ENCODE data around the gene PALMD.

The PALMD gene

DNA sequence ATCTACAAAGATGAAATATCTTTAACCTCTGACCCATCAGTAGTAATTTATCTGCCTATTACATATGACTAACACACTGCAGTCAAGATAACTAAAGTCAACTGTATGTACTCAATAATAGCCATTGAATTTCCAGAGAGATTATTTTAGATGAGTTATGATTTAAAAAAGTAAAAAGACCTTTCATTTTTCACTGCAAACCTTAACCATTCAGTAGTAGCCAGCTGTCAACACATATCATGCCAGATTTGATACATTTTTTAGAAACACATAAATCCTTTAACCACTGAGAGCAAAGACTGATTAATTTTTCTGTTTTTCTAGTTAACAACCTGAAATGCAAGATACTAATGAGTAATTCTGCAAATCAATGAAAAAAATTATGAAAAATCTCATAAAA is 31.0 kb downstream of the PALMD start:
- no peak for TF ChIP-seq GATA2 (IDR thresholded peaks at IDR 0.05; ENCODE audit: low read depth, low read length)
- TF ChIP-seq GATA3 (IDR thresholded peaks at IDR 0.05; ENCODE audit: low read depth, low read length): no peak

DNA sequence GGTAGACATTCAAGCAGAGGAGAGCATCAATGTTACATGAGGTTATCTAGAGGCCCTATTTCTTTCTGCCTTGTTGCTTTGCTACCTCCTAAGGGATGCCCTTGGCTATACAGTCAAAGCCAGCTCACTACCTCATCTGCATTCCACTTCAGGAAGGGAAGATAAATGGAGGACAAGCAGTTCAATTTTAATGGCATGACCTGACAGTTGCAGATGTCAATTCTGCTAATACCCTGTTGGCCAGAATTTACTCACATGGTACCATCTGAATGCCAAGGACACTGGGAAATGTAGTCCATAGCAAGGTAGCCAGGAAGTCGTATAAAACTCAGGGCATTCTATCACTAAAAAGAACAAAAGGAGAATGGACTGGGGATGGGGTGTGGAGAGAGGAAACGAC is 31.5 kb downstream of the PALMD start:
- TF ChIP-seq GATA2 (IDR thresholded peaks at IDR 0.05; ENCODE audit: low read depth, low read length): no peak
- no peak for TF ChIP-seq GATA3 (IDR thresholded peaks at IDR 0.05; ENCODE audit: low read depth, low read length)

DNA sequence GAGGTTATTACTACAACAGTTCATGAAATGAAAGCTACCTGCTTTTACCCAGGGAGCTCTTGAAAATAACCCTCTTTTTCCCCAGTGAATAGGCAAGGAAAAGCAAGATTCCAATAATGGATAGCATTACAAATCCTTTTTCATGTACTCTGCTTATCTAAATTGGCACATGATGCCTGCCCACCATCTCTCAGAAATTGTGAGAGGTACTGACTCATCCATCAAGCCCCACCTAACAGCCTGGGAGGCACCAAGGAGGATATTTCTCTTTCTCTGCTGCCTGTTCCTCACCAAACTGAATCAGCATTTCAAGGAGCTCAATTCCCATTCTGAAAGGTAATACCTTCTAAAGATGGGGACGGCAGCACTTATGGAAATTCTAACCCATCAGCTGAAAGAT is 34.4 kb downstream of the PALMD start:
- TF ChIP-seq GATA3 (IDR thresholded peaks at IDR 0.05; ENCODE audit: low read depth, low read length): no peak
- no peak for TF ChIP-seq GATA2 (IDR thresholded peaks at IDR 0.05; ENCODE audit: low read depth, low read length)

GRCh38 chr1:99681583-99681982 is 35.7 kb downstream of the PALMD start:
- TF ChIP-seq GATA3 (IDR thresholded peaks at IDR 0.05; ENCODE audit: low read depth, low read length) (no peak), GATA2 (IDR thresholded peaks at IDR 0.05; ENCODE audit: low read depth, low read length) (no peak)

DNA sequence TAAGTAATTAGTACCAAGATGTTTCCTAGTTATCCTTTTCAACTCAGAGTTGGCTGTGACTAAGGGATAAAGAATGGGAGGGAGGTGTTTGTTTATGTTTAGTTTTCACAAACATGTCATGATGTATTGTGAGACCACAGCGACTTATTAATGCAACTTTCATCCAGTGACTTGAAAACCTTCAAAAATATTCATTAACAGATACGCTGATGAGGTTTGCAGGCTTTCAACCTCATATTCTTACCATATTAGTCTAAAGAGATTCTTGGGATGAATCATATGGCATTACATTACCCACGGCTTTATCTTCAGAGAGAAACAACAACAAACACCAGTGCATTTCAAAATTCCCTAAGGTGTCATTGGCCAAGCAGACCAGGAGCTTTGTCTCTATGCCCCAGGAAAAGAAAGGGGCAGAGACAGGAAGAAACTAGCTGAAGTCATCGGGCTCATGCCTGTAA is 36.4 kb downstream of the PALMD start:
- TF ChIP-seq GATA3 (IDR thresholded peaks at IDR 0.05; ENCODE audit: low read depth, low read length) (no peak), GATA2 (IDR thresholded peaks at IDR 0.05; ENCODE audit: low read depth, low read length) (no peak)

GRCh38 chr1:99685516-99686180 is 39.7 kb downstream of the PALMD start:
- TF ChIP-seq GATA3 (IDR thresholded peaks at IDR 0.05; ENCODE audit: low read depth, low read length) (no peak), GATA2 (IDR thresholded peaks at IDR 0.05; ENCODE audit: low read depth, low read length) (no peak)

- TF ChIP-seq GATA3 (IDR thresholded peaks at IDR 0.05; ENCODE audit: low read depth, low read length) (no peak), GATA2 (IDR thresholded peaks at IDR 0.05; ENCODE audit: low read depth, low read length) (no peak)
These were observed 45.3 kb downstream of the PALMD start for GRCh38 chr1:99691175-99691574.

DNA sequence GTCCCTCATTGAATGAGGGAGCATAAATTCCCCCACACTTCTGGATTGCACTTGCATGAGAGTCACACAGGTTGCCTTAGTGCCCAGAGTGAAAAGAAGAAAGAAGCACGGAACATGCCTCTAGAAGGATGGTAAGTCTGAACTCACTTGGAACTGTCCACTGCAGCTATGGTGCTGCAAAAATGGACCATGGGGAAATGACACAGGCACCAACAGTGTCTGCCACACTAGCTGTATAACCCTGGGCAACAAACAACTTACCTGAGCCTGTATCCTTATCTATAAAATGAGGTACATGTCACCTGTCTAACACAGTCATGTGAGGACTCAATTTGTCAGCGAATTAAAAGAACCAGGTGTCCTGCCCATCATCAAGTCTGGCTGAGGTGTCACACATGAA is 50.7 kb downstream of the PALMD start:
- TF ChIP-seq GATA2 (IDR thresholded peaks at IDR 0.05; ENCODE audit: low read depth, low read length) (no peak), GATA3 (IDR thresholded peaks at IDR 0.05; ENCODE audit: low read depth, low read length) (no peak)

DNA sequence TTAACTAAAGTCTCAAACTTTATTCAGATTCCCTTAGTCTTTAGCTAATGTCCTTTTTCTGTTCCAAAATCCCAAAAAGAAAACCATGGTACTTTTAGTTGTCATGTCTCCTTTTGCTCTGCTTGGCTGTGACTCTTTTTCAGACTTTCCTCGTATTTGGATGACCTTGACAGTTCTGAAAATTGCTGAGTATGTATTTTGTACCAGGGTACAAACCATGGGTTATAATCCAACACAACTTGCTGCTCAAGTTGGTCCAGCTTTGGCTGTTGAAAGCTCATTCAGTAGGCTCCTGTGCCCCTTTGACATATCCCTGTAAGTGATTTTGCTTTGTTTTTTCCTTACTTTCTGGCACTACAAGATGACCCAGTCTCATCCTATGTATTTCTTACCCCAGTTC is 51.7 kb downstream of the PALMD start:
- TF ChIP-seq GATA3 (IDR thresholded peaks at IDR 0.05; ENCODE audit: low read depth, low read length) (no peak), GATA2 (IDR thresholded peaks at IDR 0.05; ENCODE audit: low read depth, low read length) (no peak)

GRCh38 chr1:99700020-99700419 is 54.1 kb downstream of the PALMD start:
- TF ChIP-seq GATA2 (IDR thresholded peaks at IDR 0.05; ENCODE audit: low read depth, low read length) (no peak), GATA3 (IDR thresholded peaks at IDR 0.05; ENCODE audit: low read depth, low read length) (no peak)

DNA sequence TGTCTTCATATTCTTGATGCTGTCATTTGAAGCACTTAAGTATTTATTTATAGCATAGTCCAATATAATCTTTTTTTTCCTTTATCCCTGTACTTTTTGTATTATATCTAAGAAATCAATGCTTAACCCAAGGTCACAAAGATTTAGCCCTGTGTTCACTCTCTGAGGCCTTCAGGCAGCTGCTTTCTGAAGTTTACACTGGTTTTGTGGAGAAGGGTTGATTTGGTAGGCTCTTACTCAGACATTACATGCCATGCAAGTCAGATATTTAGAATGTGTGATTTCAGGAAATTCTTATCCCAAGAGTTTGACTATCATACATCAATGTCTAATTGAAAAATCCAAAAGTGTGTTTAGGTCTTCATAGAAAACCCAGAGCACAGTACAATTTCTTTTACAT is 56.3 kb downstream of the PALMD start:
- no peak for TF ChIP-seq GATA2 (IDR thresholded peaks at IDR 0.05; ENCODE audit: low read depth, low read length)
- TF ChIP-seq GATA3 (IDR thresholded peaks at IDR 0.05; ENCODE audit: low read depth, low read length): no peak

GRCh38 chr1:99704356-99704816 is 58.5 kb downstream of the PALMD start:
- TF ChIP-seq GATA3 (IDR thresholded peaks at IDR 0.05; ENCODE audit: low read depth, low read length): no peak
- TF ChIP-seq GATA2 (IDR thresholded peaks at IDR 0.05; ENCODE audit: low read depth, low read length): no peak

DNA sequence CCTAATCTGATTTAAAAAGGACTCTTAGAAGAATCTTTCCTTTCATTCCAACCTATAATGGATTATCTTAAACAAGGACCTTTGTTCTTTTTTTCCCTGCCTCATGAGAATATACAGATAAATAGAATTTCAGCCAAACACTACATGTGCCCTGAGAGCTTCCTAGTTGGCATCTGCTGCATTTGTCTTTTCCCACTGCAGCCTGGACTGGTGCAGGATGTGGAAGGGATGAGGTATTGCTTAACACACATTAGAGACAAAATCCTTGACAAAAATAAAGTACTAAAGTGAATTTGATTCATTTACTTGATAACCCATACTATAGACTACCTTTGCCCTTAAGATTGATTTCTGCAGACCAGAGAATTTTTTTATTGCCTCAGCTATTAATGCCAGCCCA is 59.5 kb downstream of the PALMD start:
- TF ChIP-seq GATA3 (IDR thresholded peaks at IDR 0.05; ENCODE audit: low read depth, low read length) (no peak), GATA2 (IDR thresholded peaks at IDR 0.05; ENCODE audit: low read depth, low read length) (no peak)

GRCh38 chr1:99707535-99708142 is 61.7 kb downstream of the PALMD start:
- no peak for TF ChIP-seq GATA3 (IDR thresholded peaks at IDR 0.05; ENCODE audit: low read depth, low read length)
- TF ChIP-seq GATA2 (IDR thresholded peaks at IDR 0.05; ENCODE audit: low read depth, low read length): no peak

GRCh38 chr1:99710994-99711393 is 65.1 kb downstream of the PALMD start:
- TF ChIP-seq GATA3 (IDR thresholded peaks at IDR 0.05; ENCODE audit: low read depth, low read length) (no peak), GATA2 (IDR thresholded peaks at IDR 0.05; ENCODE audit: low read depth, low read length) (no peak)

Data from SH-SY5Y (cell line).